ENCODE measurements around the gene AGBL4.

Gene AGBL4

DNA sequence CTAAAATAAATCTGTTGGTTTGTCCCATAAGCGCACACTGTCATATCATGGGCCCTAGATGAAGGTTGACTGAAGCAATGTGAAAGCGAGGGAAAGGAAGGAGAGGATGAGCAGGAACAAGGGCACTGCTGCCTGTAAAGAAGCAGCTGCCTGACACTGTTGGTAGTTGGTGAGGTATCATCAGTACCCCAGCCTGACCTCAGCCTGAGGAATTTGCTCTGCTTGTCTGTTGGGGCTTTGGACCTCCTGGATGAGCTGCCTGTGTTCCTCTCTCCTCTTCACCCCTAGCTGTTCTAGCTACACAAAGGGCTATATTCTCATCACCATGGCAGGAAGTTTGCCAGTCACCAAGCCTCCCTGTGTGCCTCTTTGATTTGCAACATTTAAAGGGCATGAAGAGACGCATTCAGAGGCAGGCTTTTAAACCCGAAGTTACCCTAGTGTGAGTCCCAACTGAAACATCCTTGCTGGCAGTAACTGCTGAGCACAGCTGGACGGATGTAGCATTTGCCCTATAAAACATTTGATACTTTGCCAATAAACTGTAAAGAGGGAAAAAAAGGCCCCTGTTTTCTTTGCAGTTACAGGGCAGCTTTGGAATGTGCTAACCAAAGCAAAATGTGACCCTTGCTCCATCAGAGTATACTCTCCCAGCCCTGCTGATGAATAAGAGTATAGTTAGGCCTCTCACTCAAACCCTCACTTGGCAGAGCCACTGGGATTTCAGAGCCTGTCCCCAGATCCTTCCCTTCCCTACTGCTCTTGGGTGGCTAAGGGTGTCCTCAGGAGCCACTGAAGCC, 1529.6 kb downstream of the AGBL4 start:
- ATAC-seq = peak; percentile 30; the same call in 2 of the 3 replicates
- TF ChIP-seq ZFP3 (CRISPR knock-in tag; IDR thresholded peaks at IDR 0.05) (no peak), SNAI2 (CRISPR knock-in tag; IDR thresholded peaks at IDR 0.05) (no peak)
- TF ChIP-seq, protein P1, sequence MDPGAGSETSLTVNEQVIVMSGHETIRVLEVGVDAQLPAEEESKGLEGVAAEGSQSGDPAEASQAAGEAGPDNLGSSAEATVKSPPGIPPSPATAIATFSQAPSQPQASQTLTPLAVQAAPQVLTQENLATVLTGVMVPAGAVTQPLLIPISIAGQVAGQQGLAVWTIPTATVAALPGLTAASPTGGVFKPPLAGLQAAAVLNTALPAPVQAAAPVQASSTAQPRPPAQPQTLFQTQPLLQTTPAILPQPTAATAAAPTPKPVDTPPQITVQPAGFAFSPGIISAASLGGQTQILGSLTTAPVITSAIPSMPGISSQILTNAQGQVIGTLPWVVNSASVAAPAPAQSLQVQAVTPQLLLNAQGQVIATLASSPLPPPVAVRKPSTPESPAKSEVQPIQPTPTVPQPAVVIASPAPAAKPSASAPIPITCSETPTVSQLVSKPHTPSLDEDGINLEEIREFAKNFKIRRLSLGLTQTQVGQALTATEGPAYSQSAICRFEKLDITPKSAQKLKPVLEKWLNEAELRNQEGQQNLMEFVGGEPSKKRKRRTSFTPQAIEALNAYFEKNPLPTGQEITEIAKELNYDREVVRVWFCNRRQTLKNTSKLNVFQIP (CRISPR knock-in tag; IDR thresholded peaks at IDR 0.05; ENCODE audit: borderline replicate concordance, low read depth) = no peak

DNA sequence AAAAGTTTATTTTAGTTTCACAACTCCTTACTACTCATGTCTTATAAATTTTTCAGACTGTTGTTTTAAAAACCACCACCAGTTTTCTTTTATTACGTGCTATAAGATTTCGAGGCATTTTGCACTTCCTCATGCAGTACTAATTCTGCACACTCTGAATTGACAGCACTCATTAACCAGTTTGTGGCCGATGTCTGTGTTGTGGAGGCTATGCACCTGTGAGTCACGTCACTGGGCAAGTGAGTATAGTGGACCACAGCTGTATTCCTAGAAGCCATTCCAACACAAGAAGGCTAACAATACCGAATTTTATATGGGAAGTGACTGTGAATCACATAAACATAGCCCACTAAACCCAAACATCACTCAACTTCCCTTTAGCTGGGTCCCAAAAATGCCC, 1530.7 kb downstream of the AGBL4 start:
- ATAC-seq = no peak
- TF ChIP-seq TCF4 (CRISPR knock-in tag; IDR thresholded peaks at IDR 0.05; ENCODE audit: borderline replicate concordance) (no peak), ZC3H10 (CRISPR knock-in tag; IDR thresholded peaks at IDR 0.05) (no peak), ZNF8 (CRISPR knock-in tag; IDR thresholded peaks at IDR 0.05) (no peak), ISL1 (CRISPR knock-in tag; IDR thresholded peaks at IDR 0.05) (no peak), ARNTL (CRISPR knock-in tag; IDR thresholded peaks at IDR 0.05; ENCODE audit: borderline replicate concordance, low read depth) (no peak), OSR1 (CRISPR knock-in tag; IDR thresholded peaks at IDR 0.05) (no peak), ZFP3 (CRISPR knock-in tag; IDR thresholded peaks at IDR 0.05) (no peak), ESRRG (CRISPR knock-in tag; IDR thresholded peaks at IDR 0.05) (no peak), BACH2 (CRISPR knock-in tag; IDR thresholded peaks at IDR 0.05; ENCODE audit: borderline replicate concordance) (no peak), TOX (CRISPR knock-in tag; IDR thresholded peaks at IDR 0.05; ENCODE audit: borderline replicate concordance) (no peak), ZNF565 (CRISPR knock-in tag; conservative IDR thresholded peaks at IDR 0.05; ENCODE audit: low read depth) (no peak)
- TF ChIP-seq, protein P1 (CRISPR knock-in tag; IDR thresholded peaks at IDR 0.05; ENCODE audit: borderline replicate concordance, low read depth) = no peak
- TF ChIP-seq, protein P2, sequence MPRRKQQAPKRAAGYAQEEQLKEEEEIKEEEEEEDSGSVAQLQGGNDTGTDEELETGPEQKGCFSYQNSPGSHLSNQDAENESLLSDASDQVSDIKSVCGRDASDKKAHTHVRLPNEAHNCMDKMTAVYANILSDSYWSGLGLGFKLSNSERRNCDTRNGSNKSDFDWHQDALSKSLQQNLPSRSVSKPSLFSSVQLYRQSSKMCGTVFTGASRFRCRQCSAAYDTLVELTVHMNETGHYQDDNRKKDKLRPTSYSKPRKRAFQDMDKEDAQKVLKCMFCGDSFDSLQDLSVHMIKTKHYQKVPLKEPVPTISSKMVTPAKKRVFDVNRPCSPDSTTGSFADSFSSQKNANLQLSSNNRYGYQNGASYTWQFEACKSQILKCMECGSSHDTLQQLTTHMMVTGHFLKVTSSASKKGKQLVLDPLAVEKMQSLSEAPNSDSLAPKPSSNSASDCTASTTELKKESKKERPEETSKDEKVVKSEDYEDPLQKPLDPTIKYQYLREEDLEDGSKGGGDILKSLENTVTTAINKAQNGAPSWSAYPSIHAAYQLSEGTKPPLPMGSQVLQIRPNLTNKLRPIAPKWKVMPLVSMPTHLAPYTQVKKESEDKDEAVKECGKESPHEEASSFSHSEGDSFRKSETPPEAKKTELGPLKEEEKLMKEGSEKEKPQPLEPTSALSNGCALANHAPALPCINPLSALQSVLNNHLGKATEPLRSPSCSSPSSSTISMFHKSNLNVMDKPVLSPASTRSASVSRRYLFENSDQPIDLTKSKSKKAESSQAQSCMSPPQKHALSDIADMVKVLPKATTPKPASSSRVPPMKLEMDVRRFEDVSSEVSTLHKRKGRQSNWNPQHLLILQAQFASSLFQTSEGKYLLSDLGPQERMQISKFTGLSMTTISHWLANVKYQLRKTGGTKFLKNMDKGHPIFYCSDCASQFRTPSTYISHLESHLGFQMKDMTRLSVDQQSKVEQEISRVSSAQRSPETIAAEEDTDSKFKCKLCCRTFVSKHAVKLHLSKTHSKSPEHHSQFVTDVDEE (CRISPR knock-in tag; IDR thresholded peaks at IDR 0.05) = no peak

- no peak for ATAC-seq
Observed at GRCh38 chr1:48492392-48492791, 1531.4 kb downstream of the AGBL4 start.

GRCh38 chr1:48488721-48489120, 1535.0 kb downstream of the AGBL4 start:
- no peak for ATAC-seq
- TF ChIP-seq ZNF70 (CRISPR knock-in tag; IDR thresholded peaks at IDR 0.05) = no peak
- TF ChIP-seq, protein P1 (CRISPR knock-in tag; IDR thresholded peaks at IDR 0.05; ENCODE audit: borderline replicate concordance, low read depth) = no peak
- no peak for TF ChIP-seq ZNF8 (CRISPR knock-in tag; IDR thresholded peaks at IDR 0.05)
- no peak for TF ChIP-seq ZFP3 (CRISPR knock-in tag; IDR thresholded peaks at IDR 0.05)
- TF ChIP-seq GLIS3 (CRISPR knock-in tag; IDR thresholded peaks at IDR 0.05) = no peak
- no peak for TF ChIP-seq ESRRG (CRISPR knock-in tag; IDR thresholded peaks at IDR 0.05)
- TF ChIP-seq ARNTL (CRISPR knock-in tag; IDR thresholded peaks at IDR 0.05; ENCODE audit: borderline replicate concordance, low read depth) = no peak
- TF ChIP-seq ZC3H10 (CRISPR knock-in tag; IDR thresholded peaks at IDR 0.05) = no peak
- TF ChIP-seq RARB (CRISPR knock-in tag; IDR thresholded peaks at IDR 0.05) = no peak
- no peak for TF ChIP-seq TOX (CRISPR knock-in tag; IDR thresholded peaks at IDR 0.05; ENCODE audit: borderline replicate concordance)

More at GRCh38 chr1:48492392-48492791, 1531.4 kb downstream of the AGBL4 start:
- TF ChIP-seq ESRRG (CRISPR knock-in tag; IDR thresholded peaks at IDR 0.05) (no peak), ARNTL (CRISPR knock-in tag; IDR thresholded peaks at IDR 0.05; ENCODE audit: borderline replicate concordance, low read depth) (no peak), TCF4 (CRISPR knock-in tag; IDR thresholded peaks at IDR 0.05; ENCODE audit: borderline replicate concordance) (no peak)
